Activated T-cell treated with anti-CD3 and anti-CD28 coated beads, Interleukin-2, amount 50 U/mL, for 72 hours (primary cell): ENCODE measurements around the gene SPTBN4. TPM values are rescaled to one million over a fixed set of nuclear protein-coding genes. Genes with fewer than 3 reads are reported as not detected.
"Not testable (repeated sequence)": the region's sequence is repeated elsewhere in the genome, so short reads cannot be mapped to it uniquely, and the experiment has no call there.

Experiments used
- ATAC-seq, 2 donors: fragments of 150-1000 bp; cut with Tn5 transposase; replicated peaks in 1 of 2; 2 replicates each; pipeline ENCODE4 v1.10.0; 2021; ENCODE audit warnings: moderate library complexity in 2 of 2, mild to moderate bottlenecking in 1 of 2
- DNase-seq, 2 donors: peaks; one replicate each; pipeline ENCODE4 v3.0.0; 2021 to 2022; ENCODE audit warnings: mixed read lengths in 1 of 2
- H3K27ac Mint-ChIP-seq: one replicate; pipeline ENCODE4 v1.8.0; 2022; ENCODE audit warnings: mild to moderate bottlenecking, moderate library complexity, mixed read lengths
- H3K27me3 Mint-ChIP-seq: one replicate; pipeline ENCODE4 v1.8.0; 2022; ENCODE audit warnings: low read depth, mixed read lengths
- H3K36me3 Mint-ChIP-seq, 2 donors: one replicate each; pipeline ENCODE4 v1.8.0; 2022; ENCODE audit warnings: mixed read lengths in 2 of 2, mild to moderate bottlenecking in 1 of 2; ENCODE audit not compliant: insufficient read depth in 2 of 2
- H3K4me1 Mint-ChIP-seq: one replicate; pipeline ENCODE4 v1.8.0; 2022; ENCODE audit warnings: low read depth, mixed read lengths
- H3K4me3 Mint-ChIP-seq, 2 donors: one replicate each; pipeline ENCODE4 v1.8.0; 2022; ENCODE audit warnings: mild to moderate bottlenecking in 2 of 2, mixed read lengths in 2 of 2, moderate library complexity in 2 of 2
- H3K9me3 Mint-ChIP-seq, 2 donors: one replicate each; pipeline ENCODE4 v1.8.0; 2022; ENCODE audit warnings: mixed read lengths in 2 of 2
- total RNA-seq, 2 donors: library from RNA; stranded (reverse); gene quantifications; one replicate each; pipeline ENCODE4 v1.2.3, GENCODE V29; 2022

SPTBN4 gene
- total RNA-seq, 2 donors from 2014 or later = 2.2 to 4.8 TPM

DNA sequence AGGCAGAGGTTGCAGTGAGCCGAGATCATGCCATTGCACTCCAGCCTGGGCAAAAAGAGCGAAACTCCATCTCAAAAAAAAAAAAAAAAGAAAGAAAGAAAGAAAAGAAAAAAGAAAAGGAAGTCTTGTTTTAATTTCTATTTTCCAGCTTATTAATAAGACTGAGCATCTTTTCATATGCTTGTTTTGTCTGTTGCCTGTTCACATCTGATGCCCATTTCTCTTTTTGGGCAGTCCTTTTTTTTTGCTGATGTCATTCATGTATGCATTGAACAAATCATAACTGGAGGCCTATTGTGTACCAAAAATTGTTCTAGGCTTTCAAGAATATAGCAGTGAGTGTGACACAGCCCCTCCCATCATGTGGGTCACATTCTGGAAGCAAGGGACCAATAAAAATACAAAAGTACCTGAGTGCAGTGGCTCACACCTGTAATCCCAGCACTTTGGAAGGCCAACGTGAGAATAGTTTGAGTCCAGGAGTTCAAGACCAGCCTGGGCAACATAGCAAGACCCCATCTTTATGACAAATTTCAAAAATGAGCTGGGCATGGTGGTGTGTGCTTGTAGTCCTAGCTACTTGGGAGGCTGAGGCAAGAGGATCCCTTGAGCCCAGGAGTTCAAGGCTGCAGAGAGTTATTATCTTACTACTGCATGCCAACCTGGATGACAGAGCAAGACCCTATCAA, 79.5 kb downstream of the SPTBN4 start:
- not testable (repeated sequence) for H3K9me3 Mint-ChIP-seq, DNase-seq, H3K4me1 Mint-ChIP-seq, H3K36me3 Mint-ChIP-seq, ATAC-seq, H3K27ac Mint-ChIP-seq, H3K4me3 Mint-ChIP-seq
- peaks cover 13% of the 10 kb centered on the region for H3K27me3 Mint-ChIP-seq

GRCh38 chr19:40547190-40547589, 80.4 kb downstream of the SPTBN4 start:
- H3K4me1 Mint-ChIP-seq, H3K27ac Mint-ChIP-seq, ATAC-seq, H3K4me3 Mint-ChIP-seq, DNase-seq, H3K36me3 Mint-ChIP-seq, H3K9me3 Mint-ChIP-seq: not testable (repeated sequence)
- peaks cover 18% of the 10 kb centered on the region for H3K27me3 Mint-ChIP-seq

DNA sequence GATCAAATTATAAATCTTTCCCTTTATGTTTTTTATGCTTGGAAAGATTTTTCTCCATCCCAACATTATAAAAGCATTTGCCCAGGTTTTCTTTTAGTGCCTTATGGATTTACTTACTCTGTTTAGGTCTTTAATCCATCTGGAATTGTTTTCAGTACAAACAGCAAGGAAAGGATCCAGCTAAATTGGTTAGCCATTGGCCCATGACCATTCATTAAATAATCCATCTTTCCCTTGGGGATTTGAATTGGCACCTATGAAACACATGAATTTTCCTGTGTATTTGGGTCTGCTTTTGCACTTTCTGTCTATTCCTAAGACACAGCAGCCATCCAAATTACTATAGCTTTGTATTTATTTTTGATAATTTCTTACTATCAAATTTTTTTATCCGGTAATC, 81.0 kb downstream of the SPTBN4 start:
- Mint-ChIP-seq H3K4me1 (peaks cover 5% of the 10 kb centered on the region), H3K9me3 (no peaks in the 10 kb centered on the region), H3K4me3 (no peak overlapping the region), H3K27ac (no peak overlapping the region), H3K27me3 (peaks cover 23% of the 10 kb centered on the region), H3K36me3 (peaks cover 0 to 2% of the 10 kb centered on the region in 2 donors)
- no peak for DNase-seq
- ATAC-seq = no peak

- peaks cover 36% of the 10 kb centered on the region for H3K27me3 Mint-ChIP-seq
- H3K9me3 Mint-ChIP-seq = no peaks in the 10 kb centered on the region
- ATAC-seq = peak; percentile 96 to 97
- peaks cover 8% of the 10 kb centered on the region for H3K4me1 Mint-ChIP-seq
- peaks cover 0 to 2% of the 10 kb centered on the region in 2 donors for H3K36me3 Mint-ChIP-seq
- no peak overlapping the region for H3K27ac Mint-ChIP-seq
- peak; percentile 77 to 83 for DNase-seq
- H3K4me3 Mint-ChIP-seq = peak overlapping the region; percentile 20 to 42
Observed at GRCh38 chr19:40549007-40549708, 82.4 kb downstream of the SPTBN4 start.

DNA sequence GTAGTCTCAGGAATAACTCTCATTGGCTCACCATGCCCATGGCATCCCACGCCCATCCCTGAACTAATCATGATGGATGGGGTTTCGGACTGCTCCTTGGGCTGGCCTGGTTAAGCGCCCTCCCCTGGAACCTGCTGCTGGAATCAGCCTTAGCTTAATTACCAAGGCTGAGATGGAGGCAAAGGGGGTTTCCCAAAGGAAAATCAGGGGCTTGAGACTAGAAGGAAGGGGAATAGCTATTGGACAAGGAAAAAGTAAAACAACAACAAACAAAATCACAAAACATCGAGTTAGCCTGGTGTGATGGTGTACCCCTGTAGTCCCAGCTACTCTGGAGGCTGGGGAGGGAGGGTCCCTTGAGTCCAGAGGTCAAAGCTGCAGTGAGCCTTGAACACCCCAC, 84.2 kb downstream of the SPTBN4 start:
- ATAC-seq = no peak
- H3K9me3 Mint-ChIP-seq = no peaks in the 10 kb centered on the region
- peaks cover 52% of the 10 kb centered on the region for H3K27me3 Mint-ChIP-seq
- H3K36me3 Mint-ChIP-seq = peaks cover 0 to 2% of the 10 kb centered on the region in 2 donors
- no peak overlapping the region for H3K4me3 Mint-ChIP-seq
- H3K27ac Mint-ChIP-seq = no peak overlapping the region
- H3K4me1 Mint-ChIP-seq = peaks cover 8% of the 10 kb centered on the region
- DNase-seq = no peak

GRCh38 chr19:40552848-40553247, 86.0 kb downstream of the SPTBN4 start:
- peaks cover 52% of the 10 kb centered on the region for H3K27me3 Mint-ChIP-seq
- no peak overlapping the region for H3K4me3 Mint-ChIP-seq
- H3K27ac Mint-ChIP-seq = no peak overlapping the region
- ATAC-seq (no peak), DNase-seq (no peak)
- no peaks in the 10 kb centered on the region for H3K9me3 Mint-ChIP-seq
- no peaks in the 10 kb centered on the region for H3K36me3 Mint-ChIP-seq
- peaks cover 8% of the 10 kb centered on the region for H3K4me1 Mint-ChIP-seq

DNA sequence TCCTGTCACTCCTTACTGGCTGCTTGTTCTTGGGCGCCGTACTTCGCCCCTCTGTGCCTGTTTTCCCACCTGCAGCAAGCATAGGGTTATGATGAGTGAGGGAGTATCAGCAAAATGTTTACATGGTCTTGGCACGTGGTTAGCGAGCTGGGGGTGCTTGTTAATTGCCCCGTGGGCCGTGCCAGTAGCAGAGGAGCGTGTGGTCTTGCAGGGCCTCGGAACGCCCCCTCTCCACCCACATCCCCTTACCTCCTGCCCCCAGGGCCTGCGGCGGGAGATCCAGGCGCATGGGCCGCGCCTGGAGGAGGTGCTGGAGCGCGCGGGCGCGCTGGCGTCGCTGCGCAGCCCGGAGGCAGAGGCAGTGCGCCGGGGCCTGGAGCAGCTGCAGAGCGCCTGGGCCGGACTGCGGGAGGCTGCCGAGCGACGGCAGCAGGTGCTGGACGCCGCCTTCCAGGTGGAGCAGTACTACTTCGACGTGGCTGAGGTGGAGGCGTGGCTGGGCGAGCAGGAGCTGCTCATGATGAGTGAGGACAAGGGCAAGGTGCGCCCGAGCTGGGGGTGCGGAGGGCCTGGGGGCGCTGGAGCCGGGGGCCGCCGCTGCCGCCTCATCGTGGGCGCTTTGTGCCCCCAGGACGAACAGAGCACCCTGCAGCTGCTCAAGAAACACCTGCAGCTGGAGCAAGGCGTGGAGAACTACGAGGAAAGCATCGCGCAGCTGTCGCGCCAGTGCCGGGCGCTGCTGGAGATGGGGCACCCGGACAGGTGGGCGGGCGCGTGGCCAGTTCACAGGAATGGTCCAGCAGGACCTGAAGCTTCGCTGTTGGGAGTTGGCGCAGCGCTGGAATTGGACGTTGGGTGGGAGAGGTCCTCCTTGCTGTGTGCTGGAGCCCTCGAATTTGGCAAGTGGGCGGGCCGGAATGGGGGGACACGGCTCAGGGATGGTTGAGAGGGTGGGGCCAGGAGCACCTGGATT, 87.4 kb downstream of the SPTBN4 start:
- DNase-seq = no peak
- H3K4me1 Mint-ChIP-seq = peaks cover 8% of the 10 kb centered on the region

GRCh38 chr19:40555978-40556689, 89.3 kb downstream of the SPTBN4 start:
- no peak for DNase-seq
- ATAC-seq = no peak
- H3K27me3 Mint-ChIP-seq = peaks cover 40% of the 10 kb centered on the region
- no peaks in the 10 kb centered on the region for H3K36me3 Mint-ChIP-seq
- no peak overlapping the region for H3K27ac Mint-ChIP-seq
- no peak overlapping the region for H3K4me3 Mint-ChIP-seq
- peaks cover 3% of the 10 kb centered on the region for H3K4me1 Mint-ChIP-seq
- no peaks in the 10 kb centered on the region for H3K9me3 Mint-ChIP-seq

More for the DNA sequence above, 87.4 kb downstream of the SPTBN4 start:
- H3K27me3 Mint-ChIP-seq = peaks cover 44% of the 10 kb centered on the region
- H3K36me3 Mint-ChIP-seq = no peaks in the 10 kb centered on the region
- no peaks in the 10 kb centered on the region for H3K9me3 Mint-ChIP-seq
- ATAC-seq = no peak
- H3K27ac Mint-ChIP-seq = no peak overlapping the region
- H3K4me3 Mint-ChIP-seq = no peak overlapping the region

DNA sequence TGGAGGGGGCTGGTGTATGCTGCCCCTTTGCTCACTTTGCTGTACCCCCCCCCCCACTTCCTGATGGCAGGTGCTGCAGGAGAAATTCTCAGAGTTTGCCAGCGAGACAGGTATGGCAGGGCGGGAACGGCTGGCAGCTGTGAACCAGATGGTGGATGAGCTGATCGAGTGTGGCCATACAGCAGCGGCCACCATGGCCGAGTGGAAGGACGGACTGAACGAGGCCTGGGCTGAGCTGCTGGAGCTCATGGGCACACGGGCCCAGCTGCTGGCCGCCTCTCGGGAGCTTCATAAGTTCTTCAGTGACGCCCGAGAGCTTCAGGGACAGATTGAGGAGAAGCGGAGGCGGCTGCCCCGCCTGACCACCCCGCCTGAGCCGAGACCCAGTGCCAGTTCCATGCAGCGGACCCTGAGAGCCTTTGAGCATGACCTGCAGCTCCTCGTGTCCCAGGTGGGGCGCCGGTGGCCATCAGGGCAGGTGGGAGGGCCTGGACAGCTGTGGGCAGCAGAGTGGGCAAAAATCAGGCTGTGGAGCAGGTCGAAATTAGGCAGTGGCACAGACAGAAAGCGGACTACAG, 90.2 kb downstream of the SPTBN4 start:
- ATAC-seq = no peak
- Mint-ChIP-seq H3K4me1 (peaks cover 3% of the 10 kb centered on the region), H3K27ac (no peak overlapping the region), H3K4me3 (no peak overlapping the region), H3K36me3 (no peaks in the 10 kb centered on the region), H3K27me3 (peaks cover 40% of the 10 kb centered on the region), H3K9me3 (no peaks in the 10 kb centered on the region)
- no peak for DNase-seq

GRCh38 chr19:40559394-40559793, 92.6 kb downstream of the SPTBN4 start:
- ATAC-seq = no peak
- Mint-ChIP-seq H3K27me3 (peaks cover 29% of the 10 kb centered on the region), H3K27ac (no peak overlapping the region), H3K4me3 (no peak overlapping the region), H3K9me3 (no peaks in the 10 kb centered on the region), H3K36me3 (no peaks in the 10 kb centered on the region), H3K4me1 (no peaks in the 10 kb centered on the region)
- DNase-seq = no peak

DNA sequence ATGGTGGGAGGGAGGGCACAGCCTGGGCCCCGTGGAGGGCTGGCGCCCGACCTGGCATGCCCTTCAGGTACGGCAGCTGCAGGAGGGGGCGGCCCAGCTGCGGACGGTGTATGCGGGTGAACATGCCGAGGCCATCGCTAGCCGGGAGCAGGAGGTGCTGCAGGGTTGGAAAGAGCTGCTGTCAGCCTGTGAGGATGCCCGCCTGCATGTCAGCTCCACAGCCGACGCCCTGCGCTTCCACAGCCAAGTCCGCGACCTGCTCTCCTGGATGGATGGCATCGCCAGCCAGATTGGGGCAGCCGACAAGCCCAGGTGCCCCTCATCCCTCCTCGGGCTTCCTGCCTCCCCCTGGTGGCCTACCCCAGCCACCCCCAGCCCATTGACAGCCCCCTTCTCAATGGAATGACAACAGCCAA, 93.3 kb downstream of the SPTBN4 start:
- peaks cover 29% of the 10 kb centered on the region for H3K27me3 Mint-ChIP-seq
- DNase-seq (no peak), ATAC-seq (no peak)
- no peaks in the 10 kb centered on the region for H3K4me1 Mint-ChIP-seq
- H3K36me3 Mint-ChIP-seq = no peaks in the 10 kb centered on the region
- no peaks in the 10 kb centered on the region for H3K9me3 Mint-ChIP-seq
- no peak overlapping the region for H3K4me3 Mint-ChIP-seq
- no peak overlapping the region for H3K27ac Mint-ChIP-seq

DNA sequence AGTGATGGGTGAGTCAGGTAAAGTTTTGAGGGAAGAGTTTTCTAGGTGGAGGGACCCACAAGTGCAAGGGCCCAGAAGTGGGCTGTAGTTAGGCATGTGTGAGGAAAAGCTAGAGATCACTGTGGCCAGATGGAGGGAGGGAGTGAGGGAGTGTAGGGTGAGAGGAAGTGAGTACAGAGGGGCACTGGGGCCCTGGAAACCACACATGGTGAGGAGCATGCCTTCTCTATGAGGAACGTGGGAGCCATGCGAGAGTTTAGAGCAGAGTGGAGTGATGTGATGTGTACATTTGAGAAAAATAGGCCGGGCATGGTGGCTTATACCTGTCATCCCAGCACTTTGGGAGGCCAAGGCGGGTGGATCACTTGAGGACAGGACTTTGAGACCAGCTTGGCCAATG, 95.1 kb downstream of the SPTBN4 start:
- ATAC-seq = no peak
- Mint-ChIP-seq H3K4me1 (no peaks in the 10 kb centered on the region), H3K27ac (no peak overlapping the region)

More for the DNA sequence above, 95.1 kb downstream of the SPTBN4 start:
- Mint-ChIP-seq H3K27me3 (peaks cover 35% of the 10 kb centered on the region), H3K36me3 (no peaks in the 10 kb centered on the region), H3K9me3 (no peaks in the 10 kb centered on the region), H3K4me3 (no peak overlapping the region)
- DNase-seq = no peak
